WTC11 (cell line): Measurements from ENCODE around the gene PCSK2. TPM values are rescaled to one million over a fixed set of nuclear protein-coding genes. Genes with fewer than 3 reads are reported as not detected.

Source experiments
- ATAC-seq: fragments of 200-7000 bp; cut with Tn5 transposase; 2 replicates; pipeline ENCODE4 v1.10.0; 2021; ENCODE audit warnings: mild to moderate bottlenecking, moderate library complexity
- CTCF ChIA-PET: fragments of 300-600 bp; sonication (Branson Sonifier 250); formaldehyde crosslinking; loops from one replicate; lab custom pipeline; 2021; ENCODE audit warnings: antibody characterized with exemption; lab: Charles Lee
- POLR2A ChIA-PET: fragments of 350-600 bp; sonication (Branson Sonifier 250); formaldehyde crosslinking; loops from one replicate; lab custom pipeline; 2021; ENCODE audit warnings: antibody characterized with exemption; lab: Charles Lee
- DNase-seq: peaks from one replicate; pipeline ENCODE4 v3.0.0; 2021; ENCODE audit warnings: low spot score
- H3K27ac Mint-ChIP-seq: 2 replicates; pipeline ENCODE4 v1.8.0; 2021; ENCODE audit warnings: mixed read lengths
- H3K27me3 Mint-ChIP-seq: 2 replicates; pipeline ENCODE4 v1.8.0; 2021; ENCODE audit warnings: low read depth, mild to moderate bottlenecking, moderate library complexity, mixed read lengths
- H3K36me3 Mint-ChIP-seq: 2 replicates; pipeline ENCODE4 v1.8.0; 2021; ENCODE audit warnings: mixed read lengths
- H3K4me1 Mint-ChIP-seq: 2 replicates; pipeline ENCODE4 v1.8.0; 2022; ENCODE audit warnings: mixed read lengths
- H3K4me3 Mint-ChIP-seq: 2 replicates; pipeline ENCODE4 v1.8.0; 2021; ENCODE audit warnings: mild to moderate bottlenecking, moderate library complexity, mixed read lengths
- H3K9me3 Mint-ChIP-seq: 2 replicates; pipeline ENCODE4 v1.8.0; 2021; ENCODE audit warnings: mixed read lengths
- ETV6 ChIP-seq: sonication (generic); formaldehyde crosslinking; IDR thresholded peaks from 2 replicates; pipeline ENCODE4 v1.8.1; 2022; ENCODE audit warnings: mild to moderate bottlenecking, missing genetic modification reagents
- FOXJ3 ChIP-seq: sonication (generic); formaldehyde crosslinking; IDR thresholded peaks from 2 replicates; pipeline ENCODE4 v1.9.0; 2021; ENCODE audit warnings: missing genetic modification reagents, mild to moderate bottlenecking, borderline replicate concordance
- FOXK1 ChIP-seq: sonication (generic); formaldehyde crosslinking; IDR thresholded peaks from 2 replicates; pipeline ENCODE4 v1.8.0; 2022; ENCODE audit warnings: mild to moderate bottlenecking, moderate library complexity, missing genetic modification reagents
- JAZF1 ChIP-seq: fragments of 250-450 bp; sonication (Bioruptor Pico); IDR thresholded peaks from 2 replicates; pipeline ENCODE4 v1.9.0; 2021; ENCODE audit warnings: moderate library complexity, mild to moderate bottlenecking, inconsistent platforms
- NFATC4 ChIP-seq: fragments of 250-450 bp; sonication (Bioruptor Pico); IDR thresholded peaks from 2 replicates; pipeline ENCODE4 v1.9.0; 2021; ENCODE audit warnings: mild to moderate bottlenecking
- NFE2L1 ChIP-seq: sonication (generic); formaldehyde crosslinking; IDR thresholded peaks from 2 replicates; pipeline ENCODE4 v1.8.1; 2023; ENCODE audit warnings: missing genetic modification reagents
- NR2C2 ChIP-seq: sonication (generic); formaldehyde crosslinking; IDR thresholded peaks from 2 replicates; pipeline ENCODE4 v1.8.0; 2022; ENCODE audit warnings: mild to moderate bottlenecking, missing genetic modification reagents
- NR3C1 ChIP-seq: sonication (generic); formaldehyde crosslinking; conservative IDR thresholded peaks from 2 replicates; pipeline ENCODE4 v1.8.1; 2023; ENCODE audit warnings: low read depth, mild to moderate bottlenecking, missing genetic modification reagents
- OVOL2 ChIP-seq: fragments of 250-450 bp; sonication (Bioruptor Pico); IDR thresholded peaks from 2 replicates; pipeline ENCODE4 v1.9.0; 2021; ENCODE audit warnings: mild to moderate bottlenecking, borderline replicate concordance
- RELA ChIP-seq: sonication (generic); formaldehyde crosslinking; IDR thresholded peaks from 2 replicates; pipeline ENCODE4 v1.8.1; 2022; ENCODE audit warnings: missing genetic modification reagents, mild to moderate bottlenecking, borderline replicate concordance
- ZNF121 ChIP-seq: sonication (generic); formaldehyde crosslinking; IDR thresholded peaks from 2 replicates; pipeline ENCODE4 v1.8.0; 2023; ENCODE audit warnings: missing genetic modification reagents
- ZNF263 ChIP-seq: sonication (generic); formaldehyde crosslinking; IDR thresholded peaks from 2 replicates; pipeline ENCODE4 v1.8.1; 2022; ENCODE audit warnings: low read depth, mild to moderate bottlenecking, moderate library complexity, missing genetic modification reagents
- ZNF396 ChIP-seq: fragments of 250-450 bp; sonication (Bioruptor Pico); IDR thresholded peaks from 2 replicates; pipeline ENCODE4 v1.8.0; 2021; ENCODE audit warnings: mild to moderate bottlenecking, moderate library complexity, borderline replicate concordance
- total RNA-seq: library from RNA; stranded (reverse); gene quantifications from 3 replicates; pipeline ENCODE4 v1.2.3, GENCODE V29; 2021
- TF ChIP-seq, protein P1 (sequence below): fragments of 250-450 bp; sonication (Bioruptor Pico); IDR thresholded peaks from 2 replicates; pipeline ENCODE4 v2.1.2; 2022; ENCODE audit warnings: mild to moderate bottlenecking, moderate library complexity
- TF ChIP-seq, protein P2 (sequence below): fragments of 250-450 bp; sonication (Bioruptor Pico); IDR thresholded peaks from 2 replicates; pipeline ENCODE4 v1.9.0; 2021; ENCODE audit warnings: mild to moderate bottlenecking, borderline replicate concordance
- TF ChIP-seq, protein P3 (sequence below): sonication (generic); formaldehyde crosslinking; IDR thresholded peaks from 2 replicates; pipeline ENCODE4 v1.8.1; 2023; ENCODE audit warnings: mild to moderate bottlenecking, missing genetic modification reagents, moderate library complexity
- TF ChIP-seq, protein P4 (sequence below): sonication (generic); formaldehyde crosslinking; conservative IDR thresholded peaks from 2 replicates; pipeline ENCODE4 v1.8.1; 2023; ENCODE audit warnings: mild to moderate bottlenecking, low read depth, missing genetic modification reagents, moderate library complexity
- TF ChIP-seq, protein P5 (sequence below): sonication (generic); formaldehyde crosslinking; IDR thresholded peaks from 2 replicates; pipeline ENCODE4 v1.8.0; 2022; ENCODE audit warnings: mild to moderate bottlenecking, missing genetic modification reagents
- TF ChIP-seq, protein P6 (sequence below): sonication (generic); formaldehyde crosslinking; IDR thresholded peaks from 2 replicates; pipeline ENCODE4 v1.8.1; 2022; ENCODE audit warnings: mild to moderate bottlenecking, moderate library complexity, missing genetic modification reagents
- TF ChIP-seq, protein P7 (sequence below): sonication (generic); formaldehyde crosslinking; IDR thresholded peaks from 2 replicates; pipeline ENCODE4 v1.8.1; 2023; ENCODE audit warnings: mild to moderate bottlenecking, missing genetic modification reagents, moderate library complexity
- TF ChIP-seq, protein P8 (sequence below): sonication (generic); formaldehyde crosslinking; IDR thresholded peaks from 2 replicates; pipeline ENCODE4 v1.8.0; 2023; ENCODE audit warnings: missing genetic modification reagents

PCSK2 gene
- total RNA-seq, 1 experiment from 2014 or later: 0.74 TPM

DNA sequence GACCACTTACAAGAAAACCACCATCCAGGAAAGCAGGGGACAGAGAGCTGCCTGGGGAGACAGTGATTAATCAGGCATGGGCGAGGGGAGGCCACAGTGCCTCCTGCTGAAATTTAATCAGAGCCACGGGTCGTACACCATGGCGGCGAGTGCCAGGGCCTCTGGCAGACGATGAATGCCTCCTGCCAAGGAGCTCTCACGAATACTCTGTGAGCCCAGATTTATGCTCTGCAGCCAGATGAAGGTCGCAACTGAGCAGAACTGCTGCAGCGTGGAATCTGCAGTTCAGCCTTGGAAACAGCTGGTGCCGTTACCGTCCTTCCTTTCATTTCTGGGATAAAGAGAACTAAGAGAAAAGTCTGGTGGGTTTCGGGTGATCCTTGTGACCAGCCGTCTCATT, 218.7 kb downstream of the PCSK2 start:
- H3K36me3 Mint-ChIP-seq: no peaks in the 10 kb centered on the region
- TF ChIP-seq, protein P1, sequence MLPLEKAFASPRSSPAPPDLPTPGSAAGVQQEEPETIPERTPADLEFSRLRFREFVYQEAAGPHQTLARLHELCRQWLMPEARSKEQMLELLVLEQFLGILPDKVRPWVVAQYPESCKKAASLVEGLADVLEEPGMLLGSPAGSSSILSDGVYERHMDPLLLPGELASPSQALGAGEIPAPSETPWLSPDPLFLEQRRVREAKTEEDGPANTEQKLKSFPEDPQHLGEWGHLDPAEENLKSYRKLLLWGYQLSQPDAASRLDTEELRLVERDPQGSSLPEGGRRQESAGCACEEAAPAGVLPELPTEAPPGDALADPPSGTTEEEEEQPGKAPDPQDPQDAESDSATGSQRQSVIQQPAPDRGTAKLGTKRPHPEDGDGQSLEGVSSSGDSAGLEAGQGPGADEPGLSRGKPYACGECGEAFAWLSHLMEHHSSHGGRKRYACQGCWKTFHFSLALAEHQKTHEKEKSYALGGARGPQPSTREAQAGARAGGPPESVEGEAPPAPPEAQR (CRISPR knock-in tag): no peak
- TF ChIP-seq, protein P2, sequence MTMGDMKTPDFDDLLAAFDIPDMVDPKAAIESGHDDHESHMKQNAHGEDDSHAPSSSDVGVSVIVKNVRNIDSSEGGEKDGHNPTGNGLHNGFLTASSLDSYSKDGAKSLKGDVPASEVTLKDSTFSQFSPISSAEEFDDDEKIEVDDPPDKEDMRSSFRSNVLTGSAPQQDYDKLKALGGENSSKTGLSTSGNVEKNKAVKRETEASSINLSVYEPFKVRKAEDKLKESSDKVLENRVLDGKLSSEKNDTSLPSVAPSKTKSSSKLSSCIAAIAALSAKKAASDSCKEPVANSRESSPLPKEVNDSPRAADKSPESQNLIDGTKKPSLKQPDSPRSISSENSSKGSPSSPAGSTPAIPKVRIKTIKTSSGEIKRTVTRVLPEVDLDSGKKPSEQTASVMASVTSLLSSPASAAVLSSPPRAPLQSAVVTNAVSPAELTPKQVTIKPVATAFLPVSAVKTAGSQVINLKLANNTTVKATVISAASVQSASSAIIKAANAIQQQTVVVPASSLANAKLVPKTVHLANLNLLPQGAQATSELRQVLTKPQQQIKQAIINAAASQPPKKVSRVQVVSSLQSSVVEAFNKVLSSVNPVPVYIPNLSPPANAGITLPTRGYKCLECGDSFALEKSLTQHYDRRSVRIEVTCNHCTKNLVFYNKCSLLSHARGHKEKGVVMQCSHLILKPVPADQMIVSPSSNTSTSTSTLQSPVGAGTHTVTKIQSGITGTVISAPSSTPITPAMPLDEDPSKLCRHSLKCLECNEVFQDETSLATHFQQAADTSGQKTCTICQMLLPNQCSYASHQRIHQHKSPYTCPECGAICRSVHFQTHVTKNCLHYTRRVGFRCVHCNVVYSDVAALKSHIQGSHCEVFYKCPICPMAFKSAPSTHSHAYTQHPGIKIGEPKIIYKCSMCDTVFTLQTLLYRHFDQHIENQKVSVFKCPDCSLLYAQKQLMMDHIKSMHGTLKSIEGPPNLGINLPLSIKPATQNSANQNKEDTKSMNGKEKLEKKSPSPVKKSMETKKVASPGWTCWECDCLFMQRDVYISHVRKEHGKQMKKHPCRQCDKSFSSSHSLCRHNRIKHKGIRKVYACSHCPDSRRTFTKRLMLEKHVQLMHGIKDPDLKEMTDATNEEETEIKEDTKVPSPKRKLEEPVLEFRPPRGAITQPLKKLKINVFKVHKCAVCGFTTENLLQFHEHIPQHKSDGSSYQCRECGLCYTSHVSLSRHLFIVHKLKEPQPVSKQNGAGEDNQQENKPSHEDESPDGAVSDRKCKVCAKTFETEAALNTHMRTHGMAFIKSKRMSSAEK: no peak
- no peak for TF ChIP-seq RELA
- TF ChIP-seq, protein P3, sequence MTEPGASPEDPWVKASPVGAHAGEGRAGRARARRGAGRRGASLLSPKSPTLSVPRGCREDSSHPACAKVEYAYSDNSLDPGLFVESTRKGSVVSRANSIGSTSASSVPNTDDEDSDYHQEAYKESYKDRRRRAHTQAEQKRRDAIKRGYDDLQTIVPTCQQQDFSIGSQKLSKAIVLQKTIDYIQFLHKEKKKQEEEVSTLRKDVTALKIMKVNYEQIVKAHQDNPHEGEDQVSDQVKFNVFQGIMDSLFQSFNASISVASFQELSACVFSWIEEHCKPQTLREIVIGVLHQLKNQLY (CRISPR knock-in tag): no peak
- no peak for TF ChIP-seq ETV6 (CRISPR knock-in tag)
- no peak for TF ChIP-seq OVOL2 (CRISPR knock-in tag)
- no peak for TF ChIP-seq JAZF1 (CRISPR knock-in tag)
- TF ChIP-seq ZNF121 (CRISPR knock-in tag): no peak
- TF ChIP-seq FOXJ3 (CRISPR knock-in tag): no peak
- no peak for TF ChIP-seq NFE2L1
- no peak overlapping the region for H3K27ac Mint-ChIP-seq
- no peaks in the 10 kb centered on the region for H3K4me1 Mint-ChIP-seq
- H3K9me3 Mint-ChIP-seq: peaks cover 3% of the 10 kb centered on the region; the same call in 1 of the 2 replicates
- no peak overlapping the region for H3K4me3 Mint-ChIP-seq
- H3K27me3 Mint-ChIP-seq: no peaks in the 10 kb centered on the region
- ChIA-PET POLR2A (no interaction called here), CTCF (interaction anchor here (0.7 to 1.5 kb wide), 4 partner anchors 9 to 644 kb away, joined by 3 to 11 read pairs (median 5); no protein-coding TSS in a partner anchor)
- no peak for DNase-seq
- ATAC-seq: no peak; the same call in 1 of the 2 replicates

DNA sequence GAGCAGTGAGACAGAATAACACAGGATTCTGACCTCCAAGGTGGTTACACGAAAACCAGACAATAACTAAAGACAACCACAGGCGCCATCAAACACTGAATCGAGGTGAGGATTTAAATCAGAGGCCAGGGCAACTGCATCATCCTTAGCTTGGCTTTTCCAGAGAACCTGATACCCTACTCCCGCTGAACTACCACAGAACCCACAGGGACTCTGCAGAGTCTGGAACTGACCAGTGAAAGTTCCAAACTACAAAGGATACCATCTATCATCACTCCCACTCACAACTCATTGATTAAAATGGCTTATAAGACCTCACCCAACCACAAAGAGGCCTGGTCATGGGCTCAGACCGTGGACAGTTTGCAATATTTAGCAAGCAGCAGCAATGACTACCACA, 219.3 kb downstream of the PCSK2 start:
- POLR2A ChIA-PET: no interaction called here
- Mint-ChIP-seq H3K36me3 (no peaks in the 10 kb centered on the region), H3K27me3 (no peaks in the 10 kb centered on the region), H3K4me3 (no peak overlapping the region), H3K4me1 (no peaks in the 10 kb centered on the region), H3K27ac (no peak overlapping the region), H3K9me3 (peaks cover 5% of the 10 kb centered on the region; the same call in 1 of the 2 replicates)
- TF ChIP-seq, protein P4, sequence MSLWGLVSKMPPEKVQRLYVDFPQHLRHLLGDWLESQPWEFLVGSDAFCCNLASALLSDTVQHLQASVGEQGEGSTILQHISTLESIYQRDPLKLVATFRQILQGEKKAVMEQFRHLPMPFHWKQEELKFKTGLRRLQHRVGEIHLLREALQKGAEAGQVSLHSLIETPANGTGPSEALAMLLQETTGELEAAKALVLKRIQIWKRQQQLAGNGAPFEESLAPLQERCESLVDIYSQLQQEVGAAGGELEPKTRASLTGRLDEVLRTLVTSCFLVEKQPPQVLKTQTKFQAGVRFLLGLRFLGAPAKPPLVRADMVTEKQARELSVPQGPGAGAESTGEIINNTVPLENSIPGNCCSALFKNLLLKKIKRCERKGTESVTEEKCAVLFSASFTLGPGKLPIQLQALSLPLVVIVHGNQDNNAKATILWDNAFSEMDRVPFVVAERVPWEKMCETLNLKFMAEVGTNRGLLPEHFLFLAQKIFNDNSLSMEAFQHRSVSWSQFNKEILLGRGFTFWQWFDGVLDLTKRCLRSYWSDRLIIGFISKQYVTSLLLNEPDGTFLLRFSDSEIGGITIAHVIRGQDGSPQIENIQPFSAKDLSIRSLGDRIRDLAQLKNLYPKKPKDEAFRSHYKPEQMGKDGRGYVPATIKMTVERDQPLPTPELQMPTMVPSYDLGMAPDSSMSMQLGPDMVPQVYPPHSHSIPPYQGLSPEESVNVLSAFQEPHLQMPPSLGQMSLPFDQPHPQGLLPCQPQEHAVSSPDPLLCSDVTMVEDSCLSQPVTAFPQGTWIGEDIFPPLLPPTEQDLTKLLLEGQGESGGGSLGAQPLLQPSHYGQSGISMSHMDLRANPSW (CRISPR knock-in tag): no peak
- TF ChIP-seq ZNF396 (CRISPR knock-in tag): no peak
- TF ChIP-seq, protein P5, sequence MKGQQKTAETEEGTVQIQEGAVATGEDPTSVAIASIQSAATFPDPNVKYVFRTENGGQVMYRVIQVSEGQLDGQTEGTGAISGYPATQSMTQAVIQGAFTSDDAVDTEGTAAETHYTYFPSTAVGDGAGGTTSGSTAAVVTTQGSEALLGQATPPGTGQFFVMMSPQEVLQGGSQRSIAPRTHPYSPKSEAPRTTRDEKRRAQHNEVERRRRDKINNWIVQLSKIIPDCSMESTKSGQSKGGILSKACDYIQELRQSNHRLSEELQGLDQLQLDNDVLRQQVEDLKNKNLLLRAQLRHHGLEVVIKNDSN (CRISPR knock-in tag): no peak
- TF ChIP-seq, protein P6, sequence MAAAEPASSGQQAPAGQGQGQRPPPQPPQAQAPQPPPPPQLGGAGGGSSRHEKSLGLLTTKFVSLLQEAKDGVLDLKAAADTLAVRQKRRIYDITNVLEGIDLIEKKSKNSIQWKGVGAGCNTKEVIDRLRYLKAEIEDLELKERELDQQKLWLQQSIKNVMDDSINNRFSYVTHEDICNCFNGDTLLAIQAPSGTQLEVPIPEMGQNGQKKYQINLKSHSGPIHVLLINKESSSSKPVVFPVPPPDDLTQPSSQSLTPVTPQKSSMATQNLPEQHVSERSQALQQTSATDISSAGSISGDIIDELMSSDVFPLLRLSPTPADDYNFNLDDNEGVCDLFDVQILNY (CRISPR knock-in tag): no peak
- TF ChIP-seq NR2C2 (CRISPR knock-in tag): no peak
- TF ChIP-seq, protein P7, sequence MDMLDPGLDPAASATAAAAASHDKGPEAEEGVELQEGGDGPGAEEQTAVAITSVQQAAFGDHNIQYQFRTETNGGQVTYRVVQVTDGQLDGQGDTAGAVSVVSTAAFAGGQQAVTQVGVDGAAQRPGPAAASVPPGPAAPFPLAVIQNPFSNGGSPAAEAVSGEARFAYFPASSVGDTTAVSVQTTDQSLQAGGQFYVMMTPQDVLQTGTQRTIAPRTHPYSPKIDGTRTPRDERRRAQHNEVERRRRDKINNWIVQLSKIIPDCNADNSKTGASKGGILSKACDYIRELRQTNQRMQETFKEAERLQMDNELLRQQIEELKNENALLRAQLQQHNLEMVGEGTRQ (CRISPR knock-in tag): no peak
- TF ChIP-seq, protein P8, sequence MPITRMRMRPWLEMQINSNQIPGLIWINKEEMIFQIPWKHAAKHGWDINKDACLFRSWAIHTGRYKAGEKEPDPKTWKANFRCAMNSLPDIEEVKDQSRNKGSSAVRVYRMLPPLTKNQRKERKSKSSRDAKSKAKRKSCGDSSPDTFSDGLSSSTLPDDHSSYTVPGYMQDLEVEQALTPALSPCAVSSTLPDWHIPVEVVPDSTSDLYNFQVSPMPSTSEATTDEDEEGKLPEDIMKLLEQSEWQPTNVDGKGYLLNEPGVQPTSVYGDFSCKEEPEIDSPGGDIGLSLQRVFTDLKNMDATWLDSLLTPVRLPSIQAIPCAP (CRISPR knock-in tag): no peak
- no peak for TF ChIP-seq NR3C1 (CRISPR knock-in tag)
- no peak for TF ChIP-seq NFATC4
- no peak for TF ChIP-seq ZNF263 (CRISPR knock-in tag)
- no peak for TF ChIP-seq FOXK1 (CRISPR knock-in tag)
- ATAC-seq (no peak), DNase-seq (no peak)
- CTCF ChIA-PET: interaction anchor here (0.7 to 1.4 kb wide), 3 partner anchors 10 to 645 kb away, joined by 3 to 11 read pairs (median 4); no protein-coding TSS in a partner anchor
